ENCODE results near the gene FAM180A.

- TF ChIP-seq CTCF (IDR thresholded peaks at IDR 0.05; ENCODE audit: low read depth, low read length) (no peak), EZH2phosphoT487 (IDR thresholded peaks at IDR 0.05; ENCODE audit: low read depth) (no peak)
These were observed 9.9 kb upstream of the FAM180A start for GRCh38 chr7:135758531-135758932.

Data from OCI-LY3 (cell line).